ENCODE results near the gene SMIM8. TPM values are rescaled to one million over a fixed set of nuclear protein-coding genes. Genes with fewer than 3 reads are reported as not detected.

Gene SMIM8
- total RNA-seq (ENCODE audit: unreplicated experiment): 22.5 TPM
- long read RNA-seq, partial matches to known transcripts: 5 of 19 reads
- long read RNA-seq, other reads (novel, unspliced or antisense): 7 of 19 reads

DNA sequence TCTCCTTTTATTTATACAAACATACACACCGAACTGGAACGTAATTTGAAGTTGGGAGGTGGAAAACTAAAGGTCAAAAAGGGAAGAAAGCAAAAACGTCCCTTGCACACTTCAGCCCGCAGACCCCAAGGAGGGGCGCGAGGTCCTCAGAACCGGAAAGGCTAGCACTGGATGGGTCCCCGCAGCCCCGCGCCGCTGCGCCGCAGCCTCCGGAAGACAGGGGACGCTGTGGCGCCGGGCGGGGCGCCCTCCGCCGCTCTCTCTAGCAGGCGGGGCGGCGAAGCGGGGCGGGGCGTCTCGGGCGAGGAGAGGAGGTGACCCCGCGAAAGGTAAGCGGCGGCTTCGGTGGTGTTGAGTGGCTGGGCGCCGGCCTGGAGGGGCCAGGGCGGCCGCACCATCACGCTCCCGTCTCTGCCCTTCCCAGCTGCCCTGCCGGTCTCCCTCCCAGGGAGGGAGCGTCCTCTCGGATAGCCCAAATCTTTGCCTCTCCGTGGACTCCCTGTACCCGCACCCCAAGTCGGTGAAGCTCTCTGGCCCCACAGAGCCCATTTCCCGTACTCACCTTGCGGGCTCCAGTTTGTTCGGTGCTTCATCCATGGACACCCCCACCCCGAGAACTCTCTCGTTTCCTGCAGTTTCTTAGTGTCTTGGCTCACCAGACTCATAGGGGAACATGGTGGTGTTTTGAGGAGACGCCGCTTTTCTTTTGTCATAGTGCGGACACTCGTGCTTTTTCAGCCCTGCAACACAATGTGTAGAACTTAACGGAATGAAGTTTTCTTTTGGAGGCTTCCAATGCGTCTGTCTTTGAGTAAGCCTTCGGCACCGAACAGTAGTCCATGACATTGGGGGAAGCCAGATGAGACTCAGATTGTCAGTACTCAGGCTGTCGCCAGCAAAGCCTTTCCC, at the start of gene SMIM8:
Gene SMIM8 (plus strand): TSS at position 285 of the 909 bp plus-strand sequence. CDS start 14,444 bp downstream, outside the sequence.
- Mint-ChIP-seq H3K4me3 (ENCODE audit: unreplicated experiment) (peak within 1 kb of the TSS; percentile 99), H3K27me3 (ENCODE audit: unreplicated experiment) (no peaks in the 10 kb centered on the region), H3K4me1 (ENCODE audit: low read depth, unreplicated experiment) (no peaks in the 10 kb centered on the region), H3K9me3 (ENCODE audit: unreplicated experiment) (peaks cover 6% of the 10 kb centered on the region), H3K36me3 (ENCODE audit: unreplicated experiment) (peaks cover 8% of the 10 kb centered on the region), H3K27ac (ENCODE audit: unreplicated experiment) (peak within 1 kb of the TSS; percentile 96)
- DNase-seq: peak; percentile 96
- peak; percentile 94 for TF ChIP-seq CTCF (IDR thresholded peaks at IDR 0.05; ENCODE audit: partially characterized antibody, unreplicated experiment)

DNA sequence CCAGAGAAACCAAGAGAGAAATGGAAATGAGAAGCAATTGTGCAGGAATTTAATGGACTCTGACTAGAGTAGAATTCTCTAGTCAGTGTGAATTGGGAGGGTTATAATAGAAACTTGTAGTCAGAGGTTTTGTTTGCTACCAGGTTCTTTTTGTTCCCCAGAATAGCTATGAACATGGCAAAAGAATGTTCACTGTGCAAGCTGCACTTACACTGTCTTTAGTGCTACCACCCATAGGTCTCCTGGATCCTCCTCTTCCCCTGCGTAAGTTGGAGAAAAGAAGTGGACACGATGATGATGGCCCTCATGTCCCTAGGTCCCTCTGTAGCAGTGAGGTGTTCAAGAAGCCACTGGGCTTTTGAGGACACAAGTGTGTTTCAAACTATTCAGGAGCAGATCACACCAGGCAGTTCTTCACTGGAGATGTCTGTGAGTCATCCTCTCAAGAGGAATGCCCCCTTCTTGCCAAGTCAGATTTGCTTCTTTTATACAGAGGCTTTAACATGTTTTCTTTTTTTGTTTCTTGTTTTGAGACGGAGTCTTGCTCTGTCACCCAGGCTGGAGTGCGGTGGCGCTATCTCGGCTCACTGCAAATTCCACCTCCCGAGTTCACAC, 47.6 kb upstream of the SMIM8 start:
- H3K4me3 Mint-ChIP-seq (ENCODE audit: unreplicated experiment): no peak overlapping the region
- H3K27me3 Mint-ChIP-seq (ENCODE audit: unreplicated experiment): peaks cover 2% of the 10 kb centered on the region
- no peak for TF ChIP-seq CTCF (IDR thresholded peaks at IDR 0.05; ENCODE audit: partially characterized antibody, unreplicated experiment)
- no peaks in the 10 kb centered on the region for H3K36me3 Mint-ChIP-seq (ENCODE audit: unreplicated experiment)
- no peak overlapping the region for H3K27ac Mint-ChIP-seq (ENCODE audit: unreplicated experiment)
- H3K4me1 Mint-ChIP-seq (ENCODE audit: low read depth, unreplicated experiment): no peaks in the 10 kb centered on the region
- DNase-seq: no peak
- peaks cover 4% of the 10 kb centered on the region for H3K9me3 Mint-ChIP-seq (ENCODE audit: unreplicated experiment)

DNA sequence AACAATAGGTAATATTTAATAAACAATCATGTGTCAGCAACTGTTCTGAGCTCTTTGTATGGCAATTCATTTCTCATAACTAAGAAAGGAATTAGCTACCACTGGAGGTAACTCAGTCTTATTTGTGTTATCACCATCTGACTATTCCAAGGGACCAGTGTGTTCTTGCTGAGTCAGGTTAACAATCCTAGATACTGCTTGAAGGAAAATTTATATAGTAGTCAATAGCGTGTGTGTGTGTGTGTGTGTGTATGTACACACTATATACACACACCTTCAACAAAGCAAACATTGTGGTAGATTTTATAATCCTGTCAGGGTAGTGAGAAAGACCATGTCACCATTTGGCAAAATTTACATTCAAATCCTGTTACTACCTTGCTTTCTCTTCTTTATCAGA, 45.8 kb upstream of the SMIM8 start:
- no peaks in the 10 kb centered on the region for H3K36me3 Mint-ChIP-seq (ENCODE audit: unreplicated experiment)
- H3K27ac Mint-ChIP-seq (ENCODE audit: unreplicated experiment): no peak overlapping the region
- H3K27me3 Mint-ChIP-seq (ENCODE audit: unreplicated experiment): peaks cover 4% of the 10 kb centered on the region
- no peak for TF ChIP-seq CTCF (IDR thresholded peaks at IDR 0.05; ENCODE audit: partially characterized antibody, unreplicated experiment)
- no peak for DNase-seq
- no peaks in the 10 kb centered on the region for H3K4me1 Mint-ChIP-seq (ENCODE audit: low read depth, unreplicated experiment)
- H3K9me3 Mint-ChIP-seq (ENCODE audit: unreplicated experiment): peaks cover 4% of the 10 kb centered on the region
- H3K4me3 Mint-ChIP-seq (ENCODE audit: unreplicated experiment): no peak overlapping the region

- peaks cover 2% of the 10 kb centered on the region for H3K9me3 Mint-ChIP-seq (ENCODE audit: unreplicated experiment)
- H3K27ac Mint-ChIP-seq (ENCODE audit: unreplicated experiment): no peak overlapping the region
- H3K4me3 Mint-ChIP-seq (ENCODE audit: unreplicated experiment): no peak overlapping the region
- TF ChIP-seq CTCF (IDR thresholded peaks at IDR 0.05; ENCODE audit: partially characterized antibody, unreplicated experiment): no peak
- H3K4me1 Mint-ChIP-seq (ENCODE audit: low read depth, unreplicated experiment): no peaks in the 10 kb centered on the region
- no peak for DNase-seq
- H3K36me3 Mint-ChIP-seq (ENCODE audit: unreplicated experiment): no peaks in the 10 kb centered on the region
- H3K27me3 Mint-ChIP-seq (ENCODE audit: unreplicated experiment): peaks cover 4% of the 10 kb centered on the region
Measured at GRCh38 chr6:87277123-87277522, 45.3 kb upstream of the SMIM8 start.
